HEK293T (cell line): Measurements from ENCODE around the gene SLC9C2.

Source experiments
- ARNT ChIP-seq: fragments of 450-650 bp; IDR thresholded peaks from 2 replicates; pipeline ENCODE4 v1.6.1; 2017; ENCODE audit warnings: mild to moderate bottlenecking
- BHLHE40 ChIP-seq: fragments of 450-650 bp; IDR thresholded peaks from 2 replicates; pipeline ENCODE4 v1.6.1; 2016; ENCODE audit warnings: mild to moderate bottlenecking, moderate library complexity, borderline replicate concordance
- ELF4 ChIP-seq: fragments of 450-650 bp; IDR thresholded peaks from 2 replicates; pipeline ENCODE4 v1.6.1; 2017; ENCODE audit warnings: antibody characterized with exemption
- FOXK2 ChIP-seq: fragments of 450-650 bp; IDR thresholded peaks from 2 replicates; pipeline ENCODE4 v1.6.1; 2016; ENCODE audit warnings: mild to moderate bottlenecking
- FOXM1 ChIP-seq: fragments of 450-650 bp; IDR thresholded peaks from 2 replicates; pipeline ENCODE4 v1.6.1; 2017; ENCODE audit warnings: mild to moderate bottlenecking, borderline replicate concordance
- LEF1 ChIP-seq: fragments of 450-650 bp; IDR thresholded peaks from 2 replicates; pipeline ENCODE4 v1.6.1; 2017; ENCODE audit warnings: mild to moderate bottlenecking, borderline replicate concordance
- SP1 ChIP-seq: fragments of 450-650 bp; IDR thresholded peaks from 2 replicates; pipeline ENCODE4 v1.6.1; 2017
- SUZ12 ChIP-seq: fragments of 450-650 bp; IDR thresholded peaks from 2 replicates; pipeline ENCODE4 v1.6.1; 2016; ENCODE audit warnings: mild to moderate bottlenecking
- TARDBP ChIP-seq: fragments of 450-650 bp; IDR thresholded peaks from 2 replicates; pipeline ENCODE4 v1.6.1; 2016
- ZNF384 ChIP-seq: fragments of 450-650 bp; IDR thresholded peaks from 2 replicates; pipeline ENCODE4 v1.6.1; 2016
- TF ChIP-seq, protein P1 (sequence below): fragments of 450-650 bp; IDR thresholded peaks from 2 replicates; pipeline ENCODE4 v1.6.1; 2016

DNA sequence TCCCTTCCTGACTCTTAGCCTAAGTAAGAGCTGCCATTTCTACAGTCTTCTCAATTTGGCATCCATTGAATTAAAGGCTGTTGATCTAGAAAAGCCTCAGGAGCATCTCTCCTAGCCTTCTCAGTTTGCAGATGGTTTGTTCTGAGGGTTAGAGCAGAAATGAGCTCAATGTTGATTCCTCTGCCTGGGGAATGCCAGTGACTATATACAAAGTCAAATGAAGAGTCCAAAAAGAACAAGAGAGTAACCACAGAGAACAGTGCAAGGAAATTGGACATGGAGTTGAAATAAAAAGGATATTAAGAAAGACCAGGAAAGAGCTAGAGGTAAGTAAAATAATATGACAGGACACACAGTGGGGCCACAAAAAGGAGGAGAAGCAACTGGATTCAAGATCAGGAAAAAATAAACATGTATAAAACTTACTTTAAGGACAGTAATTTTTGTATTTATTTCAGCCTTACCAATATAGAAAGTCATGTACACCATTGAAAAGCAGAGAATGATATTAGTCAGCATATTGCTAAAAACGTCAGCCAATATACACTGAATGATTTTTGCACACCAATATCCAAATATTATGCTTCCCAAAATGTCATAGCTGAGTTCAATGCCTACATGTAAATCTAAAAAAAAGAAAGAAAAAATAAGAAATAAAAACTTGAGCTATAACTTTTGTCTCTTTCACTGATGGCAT, 21.3 kb downstream of the SLC9C2 start:
- TF ChIP-seq SP1, result no peak
- no peak for TF ChIP-seq ZNF384
- no peak for TF ChIP-seq FOXM1
- TF ChIP-seq TARDBP, result no peak
- TF ChIP-seq ARNT, result no peak
- no peak for TF ChIP-seq FOXK2
- no peak for TF ChIP-seq SUZ12
- no peak for TF ChIP-seq BHLHE40
- TF ChIP-seq, protein P1, sequence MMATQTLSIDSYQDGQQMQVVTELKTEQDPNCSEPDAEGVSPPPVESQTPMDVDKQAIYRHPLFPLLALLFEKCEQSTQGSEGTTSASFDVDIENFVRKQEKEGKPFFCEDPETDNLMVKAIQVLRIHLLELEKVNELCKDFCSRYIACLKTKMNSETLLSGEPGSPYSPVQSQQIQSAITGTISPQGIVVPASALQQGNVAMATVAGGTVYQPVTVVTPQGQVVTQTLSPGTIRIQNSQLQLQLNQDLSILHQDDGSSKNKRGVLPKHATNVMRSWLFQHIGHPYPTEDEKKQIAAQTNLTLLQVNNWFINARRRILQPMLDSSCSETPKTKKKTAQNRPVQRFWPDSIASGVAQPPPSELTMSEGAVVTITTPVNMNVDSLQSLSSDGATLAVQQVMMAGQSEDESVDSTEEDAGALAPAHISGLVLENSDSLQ, result no peak
- TF ChIP-seq ELF4, result no peak
- TF ChIP-seq LEF1, result no peak
